IMR-90 (cell line): ENCODE results near the gene PAFAH1B2. TPM values are rescaled to one million over a fixed set of nuclear protein-coding genes. Genes with fewer than 3 reads are reported as not detected.

Experiments used
- ATAC-seq: fragments of 200-7000 bp; cut with Tn5 transposase; 2 replicates; pipeline ENCODE4 v1.9.1; 2020; ENCODE audit warnings: low read depth, mild to moderate bottlenecking, moderate library complexity
- BruUV-seq: library from RNA; stranded (reverse); fragments of 400-500 nt; replicated peaks from 2 replicates; lab custom pipeline; 2021; lab: Mats Ljungman, UMichigan
- CTCF ChIA-PET: fragments of 300-600 bp; formaldehyde crosslinking; extraction: SDS; loops from one replicate; lab custom pipeline; 2021; ENCODE audit warnings: antibody characterized with exemption; lab: Yijun Ruan, JAX
- POLR2A ChIA-PET: fragments of 300-600 bp; sonication (Branson Sonifier 250); formaldehyde crosslinking; loops from one replicate; lab custom pipeline; 2022; ENCODE audit warnings: antibody characterized with exemption; ENCODE audit not compliant: unreplicated experiment; lab: Charles Lee
- DNase-seq: peaks from one replicate; pipeline ENCODE4 v3.0.0; 2013
- H2AFZ ChIP-seq: replicated peaks from 2 replicates; pipeline ENCODE3; 2013; ENCODE audit warnings: low read length, mild to moderate bottlenecking; ENCODE audit not compliant: poor library complexity
- H2AK5ac ChIP-seq: 2 replicates; pipeline ENCODE4 v1.6.1; 2013; ENCODE audit warnings: low read depth, low read length, inconsistent platforms
- H2AK9ac ChIP-seq: replicated peaks from 2 replicates; pipeline ENCODE3; 2013; ENCODE audit warnings: mild to moderate bottlenecking, low read depth, low read length, moderate library complexity; ENCODE audit not compliant: poor library complexity
- H2BK120ac ChIP-seq: 2 replicates; pipeline ENCODE4 v1.6.1; 2013; ENCODE audit warnings: low read depth, low read length, inconsistent platforms
- H2BK15ac ChIP-seq: 3 replicates; pipeline ENCODE4 v1.6.1; 2013; ENCODE audit warnings: low read depth, low read length, inconsistent platforms
- H2BK20ac ChIP-seq: 2 replicates; pipeline ENCODE4 v1.6.1; 2013; ENCODE audit warnings: low read depth, mild to moderate bottlenecking, inconsistent platforms, low read length, moderate library complexity
- H2BK5ac ChIP-seq: 2 replicates; pipeline ENCODE4 v1.6.1; 2013; ENCODE audit warnings: mild to moderate bottlenecking, low read depth, low read length, inconsistent platforms; ENCODE audit not compliant: poor library complexity, severe bottlenecking
- H3K14ac ChIP-seq: replicated peaks from 2 replicates; pipeline ENCODE4 v1.6.1; 2013; ENCODE audit warnings: low read depth, low read length, inconsistent platforms
- H3K18ac ChIP-seq: 2 replicates; pipeline ENCODE4 v1.6.1; 2013; ENCODE audit warnings: low read depth, low read length, control low read depth
- H3K23ac ChIP-seq: 2 replicates; pipeline ENCODE4 v1.6.1; 2013; ENCODE audit warnings: low read depth, low read length, inconsistent platforms
- H3K27ac ChIP-seq: 2 replicates; pipeline ENCODE4 v1.5.1; 2013; ENCODE audit warnings: mild to moderate bottlenecking, control low read depth, low read length; ENCODE audit not compliant: insufficient read depth
- H3K27me3 ChIP-seq: 2 replicates; pipeline ENCODE4 v1.6.1; 2013; ENCODE audit warnings: low read length; ENCODE audit not compliant: control insufficient read depth, insufficient read depth
- H3K36me3 ChIP-seq: 2 replicates; pipeline ENCODE4 v1.6.1; 2013; ENCODE audit warnings: low read length, mixed read lengths; ENCODE audit not compliant: control insufficient read depth, insufficient read depth
- H3K4ac ChIP-seq: 2 replicates; pipeline ENCODE4 v1.6.1; 2013; ENCODE audit warnings: low read depth, low read length, inconsistent platforms
- H3K4me1 ChIP-seq: 2 replicates; pipeline ENCODE4 v1.6.1; 2013; ENCODE audit warnings: low read length, mixed read lengths; ENCODE audit not compliant: control insufficient read depth, insufficient read depth
- H3K4me2 ChIP-seq: 2 replicates; pipeline ENCODE4 v1.6.1; 2013; ENCODE audit warnings: low read depth, mild to moderate bottlenecking, control low read depth, low read length, moderate library complexity
- H3K4me3 ChIP-seq: 2 replicates; pipeline ENCODE4 v1.5.1; 2013; ENCODE audit warnings: low read depth, mild to moderate bottlenecking, control low read depth, low read length, moderate library complexity; ENCODE audit not compliant: insufficient read depth
- H3K56ac ChIP-seq: 2 replicates; pipeline ENCODE4 v1.6.1; 2013; ENCODE audit warnings: low read length, inconsistent platforms; ENCODE audit not compliant: insufficient read depth; ENCODE audit errors: extremely low read depth
- H3K79me1 ChIP-seq, 2 experiments: 2 replicates each; pipeline ENCODE4 v1.6.1; 2013; ENCODE audit warnings: low read length in 2 of 2, inconsistent platforms in 1 of 2, low read depth in 1 of 2
- H3K9ac ChIP-seq: 2 replicates; pipeline ENCODE4 v1.6.1; 2013; ENCODE audit warnings: low read depth, low read length, control low read depth
- H3K9me1 ChIP-seq: 2 replicates; pipeline ENCODE4 v1.6.1; 2013; ENCODE audit warnings: low read length, inconsistent platforms; ENCODE audit not compliant: insufficient read depth
- H3K9me3 ChIP-seq: 2 replicates; pipeline ENCODE4 v1.6.1; 2013; ENCODE audit warnings: low read length; ENCODE audit not compliant: control insufficient read depth, insufficient read depth
- H4K20me1 ChIP-seq: 2 replicates; pipeline ENCODE4 v1.6.1; 2013; ENCODE audit warnings: low read length, inconsistent platforms; ENCODE audit not compliant: insufficient read depth
- H4K5ac ChIP-seq: 2 replicates; pipeline ENCODE4 v1.6.1; 2013; ENCODE audit warnings: mild to moderate bottlenecking, low read depth, low read length, control low read depth
- H4K8ac ChIP-seq, 2 experiments: 2 replicates each; pipeline ENCODE4 v1.6.1; 2013; ENCODE audit warnings: low read depth in 2 of 2, low read length in 2 of 2, control low read depth in 1 of 2, inconsistent platforms in 1 of 2
- H4K91ac ChIP-seq: 2 replicates; pipeline ENCODE4 v1.6.1; 2013; ENCODE audit warnings: low read depth, low read length, inconsistent platforms; ENCODE audit not compliant: insufficient read depth
- BHLHE40 ChIP-seq: fragments of 150-350 bp; IDR thresholded peaks from 2 replicates; pipeline ENCODE4 v1.6.1; 2016; ENCODE audit warnings: mild to moderate bottlenecking, low read depth, low read length
- CEBPB ChIP-seq: IDR thresholded peaks from 2 replicates; pipeline ENCODE4 v1.6.1; 2012; ENCODE audit warnings: low read depth, low read length, improper control_type of control experiment
- CHD1 ChIP-seq: IDR thresholded peaks from 2 replicates; pipeline ENCODE4 v1.6.1; 2012; ENCODE audit warnings: low read depth, low read length, improper control_type of control experiment
- CTCF ChIP-seq: conservative IDR thresholded peaks from 2 replicates; pipeline ENCODE4 v1.5.1; 2012; ENCODE audit warnings: mild to moderate bottlenecking, low read depth, low read length, improper control_type of control experiment
- ELK1 ChIP-seq: fragments of 150-350 bp; IDR thresholded peaks from 2 replicates; pipeline ENCODE4 v1.6.1; 2016; ENCODE audit warnings: low read depth, mild to moderate bottlenecking, low read length, moderate library complexity, borderline replicate concordance
- FOS ChIP-seq: fragments of 150-350 bp; IDR thresholded peaks from 2 replicates; pipeline ENCODE4 v1.6.1; 2016; ENCODE audit warnings: low read depth, low read length
- MAFK ChIP-seq: IDR thresholded peaks from 2 replicates; pipeline ENCODE4 v1.6.1; 2012; ENCODE audit warnings: low read depth, low read length, improper control_type of control experiment
- MAZ ChIP-seq: IDR thresholded peaks from 2 replicates; pipeline ENCODE4 v1.6.1; 2012; ENCODE audit warnings: low read depth, mild to moderate bottlenecking, low read length, improper control_type of control experiment, moderate library complexity, borderline replicate concordance
- MXI1 ChIP-seq: IDR thresholded peaks from 2 replicates; pipeline ENCODE4 v1.6.1; 2012; ENCODE audit warnings: low read depth, mild to moderate bottlenecking, low read length, moderate library complexity, borderline replicate concordance
- NFE2L2 ChIP-seq: fragments of 150-350 bp; IDR thresholded peaks from 2 replicates; pipeline ENCODE4 v1.6.1; 2016; ENCODE audit warnings: low read depth, mild to moderate bottlenecking, low read length
- POLR2A ChIP-seq: IDR thresholded peaks from 2 replicates; pipeline ENCODE4 v1.6.1; 2012; ENCODE audit warnings: mild to moderate bottlenecking, low read depth, low read length
- RAD21 ChIP-seq: IDR thresholded peaks from 2 replicates; pipeline ENCODE4 v1.6.1; 2012; ENCODE audit warnings: low read length, improper control_type of control experiment
- RCOR1 ChIP-seq: IDR thresholded peaks from 2 replicates; pipeline ENCODE4 v1.6.1; 2012; ENCODE audit warnings: mild to moderate bottlenecking, low read length, improper control_type of control experiment; ENCODE audit not compliant: insufficient replicate concordance
- RFX5 ChIP-seq: IDR thresholded peaks from 2 replicates; pipeline ENCODE4 v1.8.0; 2012; ENCODE audit warnings: low read depth, mild to moderate bottlenecking, low read length, moderate library complexity
- SMC3 ChIP-seq: fragments of 150-350 bp; IDR thresholded peaks from 2 replicates; pipeline ENCODE4 v1.6.1; 2016; ENCODE audit warnings: low read depth, mild to moderate bottlenecking, antibody characterized with exemption, low read length, moderate library complexity
- USF2 ChIP-seq: fragments of 150-350 bp; IDR thresholded peaks from 2 replicates; pipeline ENCODE4 v1.6.1; 2017; ENCODE audit warnings: mild to moderate bottlenecking, antibody characterized with exemption, low read length, low read depth
- WGBS, 2 experiments: methylation state at CpG; one replicate each; pipeline versions ENCODE4 v1.1.5 to v1.1.7; 2013; ENCODE audit warnings: missing lambda C conversion rate in 2 of 2; ENCODE audit not compliant: insufficient read length in 1 of 2; ENCODE audit errors: extremely low coverage in 2 of 2; 5-methylcytosine and 5-hydroxymethylcytosine counted together
- dilution Hi-C: fragments of 300-500 bp; cut with HindIII; formaldehyde crosslinking; loops from one replicate; pipeline ENCODE4 v1.14.3; 2018; ENCODE audit warnings: low sequenced_read_pairs; ENCODE audit not compliant: unreplicated experiment
- in situ Hi-C: fragments of 300-500 bp; cut with MboI; formaldehyde crosslinking; loops from 3 replicates; pipeline ENCODE4 v1.14.3; 2019; ENCODE audit warnings: low sequenced_read_pairs, inconsistent platforms, mixed read lengths
- intact Hi-C: fragments of 100-400 bp; cut with micrococcal nuclease; formaldehyde crosslinking; loops from 2 replicates; pipeline ENCODE4 v1.10.0; 2022
- polyA plus RNA-seq, 3 experiments: library from polyadenylated mRNA; depleted of rRNA; stranded (reverse); fragments of >200 nt; gene quantifications; 2 replicates each; pipeline ENCODE4 v1.2.3, GENCODE V29; 2012; ENCODE audit warnings: low replicate concordance in 1 of 3
- total RNA-seq: library from RNA; depleted of rRNA; stranded (reverse); fragments of >200 nt; gene quantifications from 2 replicates; pipeline ENCODE4 v1.2.3, GENCODE V29; 2012

PAFAH1B2 gene
- total and polyA plus RNA-seq, 2 of the 4 experiments (the other 2 are of a cell fraction): 29.8 to 280 TPM

GRCh38 chr11:117122556-117122955 lies 21.5 kb upstream of the PAFAH1B2 start:
- Histone ChIP-seq H3K4me2 (no peak overlapping the region), H4K8ac (no peak overlapping the region), H2BK5ac (no peak overlapping the region), H3K27me3 (peaks cover 21% of the 10 kb centered on the region), H3K27ac (no peak overlapping the region), H3K23ac (no peak overlapping the region), H3K36me3 (no peaks in the 10 kb centered on the region), H2AFZ (no peak overlapping the region), H3K9ac (no peak overlapping the region), H3K9me3 (no peaks in the 10 kb centered on the region), H2AK5ac (no peak overlapping the region), H3K56ac (no peak overlapping the region), H3K4ac (no peak overlapping the region), H4K91ac (no peak overlapping the region), H4K20me1 (no peaks in the 10 kb centered on the region), H2BK120ac (no peak overlapping the region), H3K18ac (no peak overlapping the region), H2BK15ac (no peak overlapping the region), H2BK20ac (no peak overlapping the region), H3K4me1 (peaks cover 2% of the 10 kb centered on the region; the same call in 1 of the 2 replicates), H2AK9ac (no peak overlapping the region), H4K5ac (no peak overlapping the region), H3K79me1 (no peaks in the 10 kb centered on the region), H3K4me3 (no peak overlapping the region), H3K9me1 (no peaks in the 10 kb centered on the region), H3K14ac (no peak overlapping the region)
- dilution Hi-C loops (no loop called here), in situ Hi-C loops (no loop called here), intact Hi-C loops (no loop called here)
- ChIA-PET POLR2A (interaction anchor here (0.5 kb wide), 1 partner anchor 573 kb away, joined by 7 read pairs; no protein-coding TSS in a partner anchor), CTCF (no interaction called here)
- BruUV-seq: no TSS peak
- no CpG with 5 or more reads among the region's 5 CpGs for WGBS, 2 experiments
- TF ChIP-seq CTCF (no peak), CHD1 (no peak), MAZ (no peak), NFE2L2 (no peak), RAD21 (no peak), USF2 (no peak), POLR2A (no peak), FOS (no peak), RFX5 (no peak), CEBPB (no peak), SMC3 (no peak), BHLHE40 (no peak), ELK1 (no peak), RCOR1 (no peak), MAFK (no peak), MXI1 (no peak)
- ATAC-seq (no peak), DNase-seq (no peak)
